ENCODE results near the gene STK10.

STK10 gene

DNA sequence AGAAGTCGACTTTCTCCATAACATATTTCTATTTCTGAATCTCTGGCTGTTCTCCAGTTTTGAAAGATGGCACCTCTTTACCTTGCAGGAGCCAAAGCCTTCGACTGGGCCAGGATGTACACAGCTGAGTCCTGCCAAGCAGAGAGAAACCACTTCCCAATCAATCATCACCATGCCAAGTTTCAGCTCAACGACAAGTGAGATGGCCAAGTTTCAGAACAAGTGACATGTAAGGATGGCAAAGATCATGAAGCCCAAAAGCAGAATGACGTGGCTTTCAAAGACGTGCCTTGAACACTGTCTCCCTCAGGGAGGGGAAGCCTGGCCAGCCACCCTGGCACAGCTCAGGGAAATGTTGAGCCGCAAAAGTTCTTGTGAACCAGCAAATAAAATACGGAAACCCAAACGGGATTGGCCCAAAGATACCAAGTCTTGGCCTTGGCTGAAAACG lies 17.7 kb downstream of the STK10 start:
- peak overlapping the region; percentile 0; the same call in 1 of the 2 replicates for H3K27ac ChIP-seq
- TF ChIP-seq, protein P1, sequence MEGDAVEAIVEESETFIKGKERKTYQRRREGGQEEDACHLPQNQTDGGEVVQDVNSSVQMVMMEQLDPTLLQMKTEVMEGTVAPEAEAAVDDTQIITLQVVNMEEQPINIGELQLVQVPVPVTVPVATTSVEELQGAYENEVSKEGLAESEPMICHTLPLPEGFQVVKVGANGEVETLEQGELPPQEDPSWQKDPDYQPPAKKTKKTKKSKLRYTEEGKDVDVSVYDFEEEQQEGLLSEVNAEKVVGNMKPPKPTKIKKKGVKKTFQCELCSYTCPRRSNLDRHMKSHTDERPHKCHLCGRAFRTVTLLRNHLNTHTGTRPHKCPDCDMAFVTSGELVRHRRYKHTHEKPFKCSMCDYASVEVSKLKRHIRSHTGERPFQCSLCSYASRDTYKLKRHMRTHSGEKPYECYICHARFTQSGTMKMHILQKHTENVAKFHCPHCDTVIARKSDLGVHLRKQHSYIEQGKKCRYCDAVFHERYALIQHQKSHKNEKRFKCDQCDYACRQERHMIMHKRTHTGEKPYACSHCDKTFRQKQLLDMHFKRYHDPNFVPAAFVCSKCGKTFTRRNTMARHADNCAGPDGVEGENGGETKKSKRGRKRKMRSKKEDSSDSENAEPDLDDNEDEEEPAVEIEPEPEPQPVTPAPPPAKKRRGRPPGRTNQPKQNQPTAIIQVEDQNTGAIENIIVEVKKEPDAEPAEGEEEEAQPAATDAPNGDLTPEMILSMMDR (conservative IDR thresholded peaks at IDR 0.05): no peak
- no peak for TF ChIP-seq ZFX (IDR thresholded peaks at IDR 0.05)

GRCh38 chr5:172169216-172169615 lies 18.8 kb downstream of the STK10 start:
- H3K27ac ChIP-seq: no peak overlapping the region
- TF ChIP-seq, protein P1 (conservative IDR thresholded peaks at IDR 0.05): no peak
- TF ChIP-seq ZFX (IDR thresholded peaks at IDR 0.05): no peak

- TF ChIP-seq ZFX (IDR thresholded peaks at IDR 0.05): no peak
- TF ChIP-seq, protein P1 (conservative IDR thresholded peaks at IDR 0.05): no peak
- no peak overlapping the region for H3K27ac ChIP-seq
These were observed 19.7 kb downstream of the STK10 start for GRCh38 chr5:172168311-172168710.

- H3K27ac ChIP-seq: no peak overlapping the region
- no peak for TF ChIP-seq ZFX (IDR thresholded peaks at IDR 0.05)
- TF ChIP-seq, protein P1 (conservative IDR thresholded peaks at IDR 0.05): no peak
These were observed 20.1 kb downstream of the STK10 start for GRCh38 chr5:172167895-172168294.

GRCh38 chr5:172166030-172166826 lies 21.8 kb downstream of the STK10 start:
- no peak for TF ChIP-seq ZFX (IDR thresholded peaks at IDR 0.05)
- TF ChIP-seq, protein P1 (conservative IDR thresholded peaks at IDR 0.05): no peak
- H3K27ac ChIP-seq: no peak overlapping the region

DNA sequence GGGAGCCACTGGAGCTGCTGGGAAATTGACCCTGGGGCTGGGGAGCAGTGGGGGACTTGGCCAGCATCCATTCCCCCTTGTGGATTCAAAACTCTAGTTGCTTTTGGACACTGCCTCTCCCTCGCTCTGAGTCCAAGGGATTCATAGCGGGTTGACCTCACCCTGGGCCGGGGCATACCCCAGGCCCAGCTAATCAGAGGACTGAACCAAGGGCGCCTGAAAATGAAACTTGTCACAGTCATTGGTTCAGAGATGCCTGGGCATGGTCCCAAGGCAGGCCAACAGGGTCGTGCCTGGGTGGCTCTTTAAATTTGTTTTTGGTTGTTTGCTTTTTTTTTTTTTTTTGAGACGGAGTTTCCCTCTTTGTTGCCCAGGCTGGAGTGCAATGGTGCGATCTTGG lies 22.6 kb downstream of the STK10 start:
- no peak for TF ChIP-seq ZFX (IDR thresholded peaks at IDR 0.05)
- H3K27ac ChIP-seq: no peak overlapping the region

- TF ChIP-seq ZFX (IDR thresholded peaks at IDR 0.05): no peak
- TF ChIP-seq, protein P1 (conservative IDR thresholded peaks at IDR 0.05): no peak
- no peak overlapping the region for H3K27ac ChIP-seq
These were observed 23.2 kb downstream of the STK10 start for GRCh38 chr5:172164769-172165212.

GRCh38 chr5:172163346-172163745 lies 24.7 kb downstream of the STK10 start:
- TF ChIP-seq, protein P1 (conservative IDR thresholded peaks at IDR 0.05): no peak
- TF ChIP-seq ZFX (IDR thresholded peaks at IDR 0.05): no peak
- H3K27ac ChIP-seq: no peak overlapping the region
